Measurements from ENCODE around the gene PDIA4. TPM values are rescaled to one million over a fixed set of nuclear protein-coding genes. Genes with fewer than 3 reads are reported as not detected.

The PDIA4 gene
- total and polyA plus RNA-seq, 2 donors (not counting 1 experiment from before 2014, with no cell fraction given), result 210 to 266 TPM

- Histone ChIP-seq H3K9ac (ENCODE audit: insufficient read depth, low read length) (no peak overlapping the region), H3K4me3 (replicated peaks in 1 of 4; ENCODE audit: control extremely low read depth in 1 of 4, insufficient read depth in 1 of 4, low read depth in 3 of 4, low read length in 4 of 4) (no peak overlapping the region), H3K36me3 (ENCODE audit: control insufficient read depth, insufficient read depth, low read length) (no peaks in the 10 kb centered on the region), H2AFZ (ENCODE audit: low read length) (no peak overlapping the region), H3K4me1 (ENCODE audit: control insufficient read depth, extremely low read depth, insufficient read depth, low read length) (peaks cover 3% of the 10 kb centered on the region), H3K4me2 (ENCODE audit: extremely low read depth, insufficient read depth, low read length) (no peak overlapping the region), H3K27ac (ENCODE audit: insufficient read depth, low read length) (no peak overlapping the region), H3K9me3 (ENCODE audit: control insufficient read depth, insufficient read depth, low read depth, low read length) (no peaks in the 10 kb centered on the region), H4K20me1 (ENCODE audit: control insufficient read depth, extremely low read depth, insufficient read depth, low read length) (no peaks in the 10 kb centered on the region), H3K79me2 (ENCODE audit: control insufficient read depth, insufficient read depth, low read length) (no peaks in the 10 kb centered on the region), H3K27me3 (ENCODE audit: control insufficient read depth, insufficient read depth, low read length) (no peaks in the 10 kb centered on the region)
- DNase-seq (ENCODE audit: low read depth in 2 of 2), result no peak
- TF ChIP-seq CTCF (conservative IDR thresholded peaks at IDR 0.05 in 1 of 2, IDR thresholded peaks at IDR 0.05 in 1 of 2; ENCODE audit: low read depth in 1 of 2, low read length in 2 of 2) (no peak), EZH2 (IDR thresholded peaks at IDR 0.05; ENCODE audit: low read length, missing control alignments) (no peak)
Measured at GRCh38 chr7:148991536-148991935, 36.8 kb downstream of the PDIA4 start.

- H3K4me2 ChIP-seq (ENCODE audit: extremely low read depth, insufficient read depth, low read length), result peak overlapping the region; percentile 96
- DNase-seq (ENCODE audit: low read depth in 2 of 2), result no peak
- peak overlapping the region; percentile 71 for H3K27ac ChIP-seq (ENCODE audit: insufficient read depth, low read length)
Measured at GRCh38 chr7:148987751-148988512, 40.4 kb downstream of the PDIA4 start.

More at GRCh38 chr7:148987751-148988512, 40.4 kb downstream of the PDIA4 start:
- H2AFZ ChIP-seq (ENCODE audit: low read length), result peak overlapping the region; percentile 87
- H3K9me3 ChIP-seq (ENCODE audit: control insufficient read depth, insufficient read depth, low read depth, low read length), result no peaks in the 10 kb centered on the region
- H3K9ac ChIP-seq (ENCODE audit: insufficient read depth, low read length), result peak overlapping the region; percentile 30
- no peaks in the 10 kb centered on the region for H4K20me1 ChIP-seq (ENCODE audit: control insufficient read depth, extremely low read depth, insufficient read depth, low read length)
- peak overlapping the region; percentile 56 to 96 (median 70) for H3K4me3 ChIP-seq (replicated peaks in 1 of 4; ENCODE audit: control extremely low read depth in 1 of 4, insufficient read depth in 1 of 4, low read depth in 3 of 4, low read length in 4 of 4)
- H3K27me3 ChIP-seq (ENCODE audit: control insufficient read depth, insufficient read depth, low read length), result no peaks in the 10 kb centered on the region
- peaks cover 3% of the 10 kb centered on the region for H3K4me1 ChIP-seq (ENCODE audit: control insufficient read depth, extremely low read depth, insufficient read depth, low read length)
- no peaks in the 10 kb centered on the region for H3K79me2 ChIP-seq (ENCODE audit: control insufficient read depth, insufficient read depth, low read length)
- TF ChIP-seq CTCF (conservative IDR thresholded peaks at IDR 0.05 in 1 of 2, IDR thresholded peaks at IDR 0.05 in 1 of 2; ENCODE audit: low read depth in 1 of 2, low read length in 2 of 2) (no peak), EZH2 (IDR thresholded peaks at IDR 0.05; ENCODE audit: low read length, missing control alignments) (no peak)
- no peaks in the 10 kb centered on the region for H3K36me3 ChIP-seq (ENCODE audit: control insufficient read depth, insufficient read depth, low read length)

All from fibroblast of lung (primary cell).